Daoy (cell line): ENCODE results near the gene BICD2. TPM values are rescaled to one million over a fixed set of nuclear protein-coding genes. Genes with fewer than 3 reads are reported as not detected.
A peak's percentile ranks its signal among the peaks of the same experiment; 100 is the strongest.
"Not testable (repeated sequence)": the region's sequence is repeated elsewhere in the genome, so short reads cannot be mapped to it uniquely, and the experiment has no call there.

Source experiments
- DNase-seq: peaks from one replicate; pipeline ENCODE4 v3.0.0-alpha.2; 2015; ENCODE audit warnings: low read depth
- total RNA-seq: library from RNA; depleted of rRNA; stranded (reverse); fragments of >200 nt; shearing (Covaris generic); gene quantifications from 2 replicates; pipeline ENCODE4 v1.2.3, GENCODE V29; 2014; rRNA removed

BICD2 gene
- total RNA-seq, result 40.8 and 49.8 TPM in 2 replicates

DNA sequence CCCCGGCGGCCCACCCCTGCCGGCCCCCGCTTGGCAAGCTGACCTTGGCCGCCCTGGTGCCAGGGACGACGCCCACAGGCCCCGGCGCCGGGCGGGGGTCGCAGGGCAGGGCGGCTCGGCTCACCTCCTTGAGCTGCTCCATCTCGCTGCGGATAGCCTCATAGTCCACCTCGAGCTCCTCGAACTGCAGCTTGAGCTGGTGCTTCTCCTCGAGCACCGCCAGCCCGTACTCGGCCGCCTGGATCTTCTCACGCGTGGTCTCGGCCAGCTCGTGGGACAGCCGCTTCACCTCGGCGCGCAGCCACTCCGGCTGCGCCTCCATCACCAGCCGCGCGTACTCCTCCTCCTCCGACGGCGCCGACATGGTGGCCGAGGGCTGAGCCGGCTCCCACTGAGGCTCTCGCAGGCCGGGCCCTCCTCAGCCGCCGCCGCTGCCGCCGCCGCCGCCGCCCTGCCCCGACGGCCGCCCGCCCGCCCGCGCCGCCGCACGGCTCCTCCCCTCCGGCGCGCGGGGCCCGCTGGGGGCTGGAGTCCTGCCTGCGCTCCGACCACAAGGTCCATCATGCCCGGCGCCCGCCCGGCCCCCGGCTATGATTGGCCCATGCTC is at the start of gene BICD2:
BICD2 (minus strand) TSS at position 453 of the 607 bp plus-strand sequence; CDS start at position 364, 89 bp downstream.
- DNase-seq, result no peak

DNA sequence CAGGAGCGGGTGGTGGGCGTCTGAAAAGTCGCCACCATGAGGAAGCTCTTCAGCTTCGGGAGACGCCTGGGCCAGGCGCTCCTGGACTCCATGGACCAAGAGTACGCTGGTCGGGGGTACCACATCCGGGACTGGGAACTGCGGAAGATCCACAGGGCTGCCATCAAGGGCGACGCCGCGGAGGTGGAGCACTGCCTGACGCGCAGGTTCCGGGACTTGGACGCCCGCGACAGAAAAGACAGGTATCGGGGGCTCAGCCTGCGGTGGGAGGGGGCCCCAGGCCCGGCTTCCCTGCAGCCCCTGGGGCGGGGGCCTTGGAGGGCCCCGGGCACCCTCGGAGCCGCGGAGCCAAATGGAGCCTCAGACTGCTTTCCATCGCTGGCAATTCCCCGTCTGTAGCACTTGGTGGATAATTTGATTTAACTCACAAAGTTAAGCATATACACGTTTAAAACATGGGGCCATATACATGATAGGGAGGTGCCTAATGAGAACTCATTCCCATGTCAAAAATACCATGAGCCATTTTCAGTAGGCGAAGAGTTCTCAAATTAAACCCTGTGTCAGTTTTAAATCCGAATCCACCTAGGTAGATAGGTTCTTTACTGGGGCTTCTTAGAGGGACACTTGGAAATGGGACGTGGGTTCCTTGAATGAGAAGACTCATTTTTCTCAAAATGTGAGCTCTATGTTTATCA is 45.1 kb upstream of the BICD2 start:
- DNase-seq, result not testable (repeated sequence)

- peak; percentile 80 for DNase-seq
Observed at GRCh38 chr9:92808726-92809451, 44.3 kb upstream of the BICD2 start.

- peak; percentile 15 for DNase-seq
Observed at GRCh38 chr9:92807757-92808725, 43.4 kb upstream of the BICD2 start.

GRCh38 chr9:92807031-92807756 is 42.6 kb upstream of the BICD2 start:
- DNase-seq, result no peak

GRCh38 chr9:92804727-92805126 is 40.1 kb upstream of the BICD2 start:
- DNase-seq, result no peak

GRCh38 chr9:92798358-92798757 is 33.7 kb upstream of the BICD2 start:
- DNase-seq, result no peak

DNA sequence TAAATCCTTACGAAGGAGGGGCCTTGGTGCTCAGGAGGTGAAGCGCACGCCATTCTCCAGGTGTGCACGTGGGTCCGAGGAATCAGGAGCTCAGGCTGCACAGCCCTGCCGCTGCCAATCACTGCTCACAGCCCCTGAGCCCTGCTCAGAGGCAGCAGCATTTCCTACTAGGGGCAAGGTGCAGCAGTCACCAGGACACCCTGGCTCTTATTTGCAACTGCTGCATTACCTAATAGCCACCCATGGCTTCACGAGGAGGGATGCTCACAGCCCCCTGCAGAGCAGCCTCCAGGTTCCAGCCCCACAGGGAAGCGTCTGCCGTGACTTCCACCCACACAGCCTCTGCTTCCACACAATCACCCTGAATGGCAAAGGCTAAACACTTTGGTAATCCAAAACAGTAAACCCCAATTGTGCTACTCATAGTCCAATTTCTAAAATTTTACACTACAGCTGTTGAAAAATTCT is 31.7 kb upstream of the BICD2 start:
- DNase-seq, result not testable (repeated sequence)

- DNase-seq, result no peak
Observed at GRCh38 chr9:92795598-92796336, 31.1 kb upstream of the BICD2 start.

DNA sequence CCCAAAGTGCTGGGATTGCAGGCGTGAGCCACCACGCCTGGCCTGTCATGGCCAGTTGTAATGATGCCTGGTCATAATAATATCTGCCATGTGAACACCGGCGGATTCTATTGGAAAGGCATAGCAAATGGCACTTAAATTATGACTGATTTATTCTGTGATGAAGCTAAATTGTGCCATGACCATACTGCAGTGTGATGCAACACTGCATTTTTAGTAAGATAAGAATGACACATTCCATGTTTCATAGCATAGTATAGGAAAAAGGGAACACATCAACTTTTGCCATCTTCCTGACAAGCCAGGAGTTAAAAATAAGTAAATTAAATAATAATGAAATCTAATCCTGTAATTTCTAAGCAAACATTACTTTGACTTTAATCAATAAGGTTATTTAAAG is 30.4 kb upstream of the BICD2 start:
- no peak for DNase-seq

- no peak for DNase-seq
Observed at GRCh38 chr9:92794426-92794825, 29.8 kb upstream of the BICD2 start.

- DNase-seq, result peak; percentile 77
Observed at GRCh38 chr9:92790542-92791527, 26.2 kb upstream of the BICD2 start.

DNA sequence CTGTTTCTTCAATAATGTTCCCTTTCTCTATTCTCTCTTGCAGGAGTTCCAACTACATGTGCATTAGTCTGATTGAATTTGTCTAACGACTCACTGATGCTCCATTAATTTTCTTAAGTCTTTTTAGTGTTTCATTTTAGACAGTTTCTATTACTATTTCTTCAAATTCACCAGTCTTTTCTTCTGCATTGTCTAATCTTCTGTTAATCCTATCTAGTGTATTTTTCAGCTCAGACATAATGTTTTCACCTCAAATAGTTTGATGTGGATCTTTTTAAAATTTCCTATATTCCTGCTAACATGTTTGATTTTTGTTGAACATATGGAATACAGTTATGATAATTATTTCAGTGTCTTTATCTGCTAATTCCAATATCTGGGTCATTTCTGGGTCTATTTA is 21.7 kb upstream of the BICD2 start:
- DNase-seq, result no peak

- no peak for DNase-seq
Observed at GRCh38 chr9:92781899-92782298, 17.3 kb upstream of the BICD2 start.

DNA sequence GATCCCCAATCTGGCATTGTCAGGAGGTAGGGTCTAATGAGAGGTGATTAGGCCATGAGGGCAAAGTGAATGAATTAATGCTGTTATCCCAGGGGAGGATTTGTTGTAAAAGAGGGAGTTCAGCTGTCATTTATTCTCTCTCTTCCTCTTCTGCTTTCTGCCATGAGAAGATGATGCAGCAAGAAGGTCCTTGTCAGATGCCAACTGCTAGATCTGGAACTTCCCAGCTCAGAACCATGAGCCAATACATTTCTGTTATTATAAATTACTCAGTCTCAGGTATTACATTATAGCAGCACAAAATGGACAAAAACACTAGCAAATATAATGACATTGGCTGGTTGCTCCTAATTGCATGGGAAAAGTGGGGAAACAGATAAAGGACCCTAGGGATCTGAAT is 15.6 kb upstream of the BICD2 start:
- DNase-seq, result no peak

DNA sequence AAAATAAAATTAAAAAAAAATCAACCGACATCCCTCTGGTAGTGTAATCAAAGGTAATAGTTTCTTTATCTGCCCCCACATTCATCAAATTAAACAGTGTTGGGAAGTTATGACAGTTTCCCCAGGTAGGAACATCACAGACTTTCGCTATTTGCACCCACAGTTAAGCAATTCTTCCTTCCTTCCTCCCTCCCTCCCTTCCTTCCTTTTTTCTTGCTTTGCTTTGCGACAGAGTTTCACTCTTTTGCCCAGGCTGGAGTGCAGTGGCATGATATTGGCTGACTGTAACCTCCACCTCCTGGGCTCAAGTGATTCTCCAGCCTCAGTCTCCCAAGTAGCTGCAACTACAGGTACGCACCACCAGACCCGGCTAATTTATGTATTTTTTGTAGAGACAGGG is 10.8 kb upstream of the BICD2 start:
- DNase-seq, result no peak

DNA sequence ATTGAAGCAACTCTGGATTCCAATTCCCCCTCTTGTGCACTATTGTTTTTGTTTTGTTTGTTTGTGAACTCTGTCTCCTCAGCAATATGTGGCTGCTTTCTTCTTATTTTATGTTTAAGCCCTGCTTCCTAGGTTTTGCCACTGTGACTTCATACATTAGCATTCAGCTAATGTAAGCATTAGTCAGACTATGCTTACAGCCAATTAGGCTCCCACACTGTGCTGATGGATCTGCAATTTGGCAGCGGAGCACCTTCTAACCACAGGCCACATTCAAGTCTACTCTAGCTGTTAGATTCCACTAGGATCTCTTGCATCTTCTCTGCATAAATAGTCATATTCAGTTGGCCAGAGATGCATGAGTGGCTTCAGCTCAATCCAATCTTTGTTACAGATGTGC is 9.6 kb upstream of the BICD2 start:
- DNase-seq, result peak; percentile 86

- no peak for DNase-seq
Observed at GRCh38 chr9:92773810-92774209, 9.2 kb upstream of the BICD2 start.

- no peak for DNase-seq
Observed at GRCh38 chr9:92771309-92771708, 6.7 kb upstream of the BICD2 start.
